Kidney (tissue), 14 donors: ENCODE measurements around the gene SRP14. TPM values are rescaled to one million over a fixed set of nuclear protein-coding genes. Genes with fewer than 3 reads are reported as not detected.

Source experiments
- DNase-seq, 5 donors: peaks; one replicate each; pipeline ENCODE4 v3.0.0-alpha.2; 2013 to 2020
- FAIRE-seq: peaks from 2 replicates; lab custom pipeline; 2012; peaks lifted over from hg19 to GRCh38; lab: Jason Lieb, UNC
- H3K27ac ChIP-seq, 2 donors: one replicate each; pipeline ENCODE4 v1.7.0; 2013; ENCODE audit warnings: low read depth in 2 of 2, low read length in 2 of 2, inconsistent platforms in 1 of 2
- H3K27me3 ChIP-seq: one replicate; pipeline ENCODE4 v1.7.1; 2013; ENCODE audit warnings: low read length, inconsistent platforms; ENCODE audit not compliant: control insufficient read depth, insufficient read depth
- H3K36me3 ChIP-seq, 3 donors: one replicate each; pipeline versions ENCODE4 v1.7.0 to v1.7.1; 2013; ENCODE audit warnings: low read length in 3 of 3, control low read depth in 1 of 3, inconsistent platforms in 1 of 3; ENCODE audit not compliant: insufficient read depth in 3 of 3, control insufficient read depth in 2 of 3
- H3K4me1 ChIP-seq, 3 donors: one replicate each; pipeline versions ENCODE4 v1.7.0 to v1.7.1; 2013; ENCODE audit warnings: low read length in 3 of 3, inconsistent platforms in 1 of 3, low read depth in 1 of 3; ENCODE audit not compliant: control insufficient read depth in 2 of 3, insufficient read depth in 2 of 3
- H3K4me3 ChIP-seq, 3 donors: one replicate each; pipeline versions ENCODE4 v1.7.0 to v1.8.1; 2013; ENCODE audit warnings: low read length in 3 of 3, control low read depth in 1 of 3, inconsistent platforms in 1 of 3
- H3K9ac ChIP-seq, 3 donors: one replicate each; pipeline versions ENCODE4 v1.7.0 to v1.7.1; 2013; ENCODE audit warnings: low read length in 3 of 3, control low read depth in 1 of 3, inconsistent platforms in 1 of 3
- H3K9me3 ChIP-seq, 3 donors: one replicate each; pipeline versions ENCODE4 v1.7.0 to v1.7.1; 2013; ENCODE audit warnings: low read length in 3 of 3, control low read depth in 1 of 3, inconsistent platforms in 1 of 3; ENCODE audit not compliant: control insufficient read depth in 2 of 3, insufficient read depth in 1 of 3
- intact Hi-C: fragments of 100-400 bp; cut with DNase I; formaldehyde crosslinking; loops from one replicate; pipeline ENCODE4 v1.11.1; 2022
- polyA plus RNA-seq: library from polyadenylated mRNA; stranded (reverse); fragments of 350-450 nt; fragmentation: Illumina TruSeq; extraction: RNeasy Lipid Tissue Mini Kit (QIAGEN cat#74804); gene quantifications from one replicate; pipeline ENCODE4 v1.2.3, GENCODE V29; 2014; ENCODE audit warnings: low read depth, low replicate concordance; ENCODE audit not compliant: insufficient read depth
- total RNA-seq: library from RNA; stranded (reverse); fragmentation: NEBNext Ultra II Directional; extraction: Animal tissue kit (Norgen Biotek cat#: 25700); gene quantifications from one replicate; pipeline ENCODE4 v1.2.1, GENCODE V29; 2021
- TF ChIP-seq, protein P1 (sequence below): IDR thresholded peaks from 3 replicates; pipeline ENCODE4 v1.5.1; 2012; ENCODE audit warnings: mild to moderate bottlenecking, moderate library complexity, borderline replicate concordance; ENCODE audit not compliant: insufficient read depth; ENCODE audit errors: extremely low read depth
- donor health status: control.
- donor health status: control.
- donor health status: control.
- donor health status: control.
- donor health status: control.
- donor health status: DM: yes; HTN: yes; CAD: no.
- donor health status: Normal renal cell carcinoma (clear cell type).

The SRP14 gene
- total and polyA plus RNA-seq, 2 donors from 2014 or later, result 190 to 867 TPM

DNA sequence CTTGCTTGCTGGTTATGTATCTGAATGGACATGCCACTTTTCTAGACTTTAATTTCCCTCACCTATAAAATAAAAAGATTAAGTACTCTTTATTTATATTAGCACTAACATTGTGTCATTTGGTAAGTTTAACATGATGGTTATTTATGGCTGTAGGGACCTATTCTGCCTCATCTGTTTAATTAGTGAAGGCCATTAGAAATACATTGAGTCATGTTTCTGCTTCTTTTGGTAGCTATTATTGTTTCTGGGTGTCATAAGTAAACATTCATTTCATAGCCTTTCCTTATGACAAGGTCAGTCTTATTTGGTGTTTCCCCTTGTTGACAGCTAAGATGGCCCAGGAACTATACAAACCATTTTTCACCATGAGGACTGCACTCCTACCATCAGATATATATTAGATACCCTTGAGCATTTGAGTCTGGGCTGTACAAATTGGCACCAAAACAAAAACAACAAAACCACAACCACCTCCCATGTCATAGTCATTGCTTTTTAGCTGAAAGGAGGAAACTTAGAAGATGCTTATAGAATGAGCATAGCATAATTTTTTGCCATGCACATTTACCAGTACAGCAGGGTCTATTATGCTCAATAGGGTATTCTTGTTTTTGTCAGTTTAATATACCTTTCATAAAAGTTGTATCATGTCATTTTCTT, 39.3 kb downstream of the SRP14 start:
- TF ChIP-seq, protein P1, sequence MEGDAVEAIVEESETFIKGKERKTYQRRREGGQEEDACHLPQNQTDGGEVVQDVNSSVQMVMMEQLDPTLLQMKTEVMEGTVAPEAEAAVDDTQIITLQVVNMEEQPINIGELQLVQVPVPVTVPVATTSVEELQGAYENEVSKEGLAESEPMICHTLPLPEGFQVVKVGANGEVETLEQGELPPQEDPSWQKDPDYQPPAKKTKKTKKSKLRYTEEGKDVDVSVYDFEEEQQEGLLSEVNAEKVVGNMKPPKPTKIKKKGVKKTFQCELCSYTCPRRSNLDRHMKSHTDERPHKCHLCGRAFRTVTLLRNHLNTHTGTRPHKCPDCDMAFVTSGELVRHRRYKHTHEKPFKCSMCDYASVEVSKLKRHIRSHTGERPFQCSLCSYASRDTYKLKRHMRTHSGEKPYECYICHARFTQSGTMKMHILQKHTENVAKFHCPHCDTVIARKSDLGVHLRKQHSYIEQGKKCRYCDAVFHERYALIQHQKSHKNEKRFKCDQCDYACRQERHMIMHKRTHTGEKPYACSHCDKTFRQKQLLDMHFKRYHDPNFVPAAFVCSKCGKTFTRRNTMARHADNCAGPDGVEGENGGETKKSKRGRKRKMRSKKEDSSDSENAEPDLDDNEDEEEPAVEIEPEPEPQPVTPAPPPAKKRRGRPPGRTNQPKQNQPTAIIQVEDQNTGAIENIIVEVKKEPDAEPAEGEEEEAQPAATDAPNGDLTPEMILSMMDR, result no peak
- Histone ChIP-seq H3K4me3 (no peak overlapping the region), H3K9ac (no peak overlapping the region), H3K27me3 (no peaks in the 10 kb centered on the region), H3K9me3 (no peaks in the 10 kb centered on the region), H3K4me1 (no peaks in the 10 kb centered on the region), H3K36me3 (peaks cover 4 to 28% (median 17%) of the 10 kb centered on the region in 3 donors), H3K27ac (no peak overlapping the region)
- DNase-seq, result no peak
- intact Hi-C loops, result no loop called here
- FAIRE-seq, result no peak

DNA sequence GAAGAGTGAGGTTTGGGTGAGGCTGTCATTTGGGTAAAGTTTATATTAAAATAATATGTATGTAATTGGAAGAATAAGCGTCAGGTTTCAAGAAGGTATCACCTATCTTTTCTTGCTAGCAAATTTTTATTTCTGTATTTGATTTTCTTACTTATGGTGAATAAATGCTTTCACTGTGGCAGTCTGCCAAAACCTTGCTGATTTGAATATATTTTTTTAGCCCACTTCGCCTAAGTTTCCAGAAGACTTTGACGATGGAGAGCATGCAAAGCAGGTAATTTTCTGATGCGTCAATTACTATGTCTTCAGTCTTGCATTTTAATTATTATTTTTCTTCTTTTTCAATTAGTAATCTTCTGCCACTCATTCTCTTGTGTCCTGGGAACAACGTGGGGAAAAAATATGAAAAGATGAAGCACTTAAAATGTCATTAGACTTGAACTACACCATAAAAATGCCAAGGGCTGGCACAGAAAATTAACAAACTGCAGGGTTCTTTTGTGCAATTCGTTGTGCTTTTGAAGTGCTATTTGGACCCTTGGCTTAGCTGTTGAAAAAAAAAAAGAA, 40.4 kb downstream of the SRP14 start:
- Histone ChIP-seq H3K27me3 (no peaks in the 10 kb centered on the region), H3K9ac (no peak overlapping the region), H3K27ac (no peak overlapping the region), H3K4me3 (no peak overlapping the region), H3K36me3 (peaks cover 4 to 27% (median 19%) of the 10 kb centered on the region in 3 donors), H3K9me3 (no peaks in the 10 kb centered on the region), H3K4me1 (no peaks in the 10 kb centered on the region)
- TF ChIP-seq, protein P1, result no peak
- DNase-seq (no peak), FAIRE-seq (no peak)
- intact Hi-C loops, result no loop called here

DNA sequence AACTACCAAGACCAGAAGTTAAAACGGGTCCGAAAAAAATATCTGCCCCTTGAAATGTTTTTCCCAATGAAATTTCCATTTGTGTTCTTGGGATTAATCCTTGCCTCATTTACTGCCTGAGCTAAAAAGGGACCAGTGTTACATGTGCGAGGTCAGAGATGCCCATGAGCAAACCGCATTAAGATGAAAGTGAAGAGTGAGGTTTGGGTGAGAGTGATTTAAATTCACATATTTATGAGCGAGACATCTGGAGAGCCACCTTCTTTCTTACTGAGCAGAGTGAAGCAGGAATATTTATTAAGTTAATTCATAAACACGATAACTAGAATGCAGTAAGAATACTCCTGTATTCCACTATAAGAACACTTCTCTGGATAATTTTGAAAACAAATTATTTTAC, 41.3 kb downstream of the SRP14 start:
- Histone ChIP-seq H3K27me3 (no peaks in the 10 kb centered on the region), H3K4me3 (no peak overlapping the region), H3K9me3 (no peaks in the 10 kb centered on the region), H3K4me1 (no peaks in the 10 kb centered on the region), H3K36me3 (peaks cover 4 to 29% (median 21%) of the 10 kb centered on the region in 3 donors), H3K9ac (no peak overlapping the region), H3K27ac (no peak overlapping the region)
- intact Hi-C loops, result no loop called here
- FAIRE-seq (no peak), DNase-seq (no peak)
- TF ChIP-seq, protein P1, result no peak
